Tibial artery (tissue), 4 donors: ENCODE data around the gene DLG2.

Source experiments
- DNase-seq, 2 donors: peaks; one replicate each; pipeline ENCODE4 v3.0.0-alpha.2; 2019
- H3K27ac ChIP-seq, 2 donors: fragments of 200-600 bp; sonication (generic) in 1 of 2; 1 replicate in 1 of 2; 2 replicates in 1 of 2; pipeline ENCODE4 v1.5.1; 2018 to 2019; ENCODE audit warnings: mild to moderate bottlenecking in 1 of 2
- H3K27me3 ChIP-seq, 2 donors: fragments of 200-600 bp; sonication (generic) in 1 of 2; one replicate each; pipeline versions ENCODE4 v1.5.1 to v1.6.0; 2016 to 2019
- H3K36me3 ChIP-seq, 3 donors: fragments of 200-600 bp; sonication (generic) in 2 of 3; one replicate each; pipeline ENCODE4 v1.5.1; 2016 to 2019; ENCODE audit warnings: mild to moderate bottlenecking in 2 of 3
- H3K4me1 ChIP-seq, 4 donors: fragments of 200-600 bp; sonication (generic) in 2 of 4; 1 replicate in 3 of 4; 2 replicates in 1 of 4; pipeline ENCODE4 v1.5.1; 2016 to 2019
- H3K4me3 ChIP-seq, 2 donors: fragments of 200-600 bp; sonication (generic) in 1 of 2; 1 replicate in 1 of 2; 2 replicates in 1 of 2; pipeline ENCODE4 v1.5.1; 2018 to 2019; ENCODE audit warnings: mild to moderate bottlenecking in 2 of 2
- H3K9me3 ChIP-seq, 3 donors: fragments of 200-600 bp; sonication (generic) in 1 of 3; one replicate each; pipeline ENCODE4 v1.5.1; 2016 to 2019
- CTCF ChIP-seq, 2 experiments: fragments of 200-600 bp in 1 of 2; fragments of 450-650 bp in 1 of 2; IDR thresholded peaks; one replicate each; pipeline ENCODE4 v1.5.1; 2017 to 2019; ENCODE audit warnings: antibody characterized with exemption in 2 of 2, mild to moderate bottlenecking in 1 of 2, moderate library complexity in 1 of 2
- intact Hi-C: fragments of 100-400 bp; cut with DNase I; formaldehyde crosslinking; loops from one replicate; pipeline ENCODE4 v1.15.0; 2023; ENCODE audit warnings: low total_unique reads

Gene DLG2

GRCh38 chr11:83674102-83674896, 1952.8 kb downstream of the DLG2 start:
- no peak for DNase-seq
- Histone ChIP-seq H3K4me1 (no peaks in the 10 kb centered on the region), H3K27ac (no peak overlapping the region), H3K27me3 (no peaks in the 10 kb centered on the region), H3K9me3 (no peaks in the 10 kb centered on the region), H3K36me3 (no peaks in the 10 kb centered on the region), H3K4me3 (no peak overlapping the region)
- TF ChIP-seq CTCF (IDR thresholded peaks at IDR 0.05) = no peak
- intact Hi-C loops = no loop called here

DNA sequence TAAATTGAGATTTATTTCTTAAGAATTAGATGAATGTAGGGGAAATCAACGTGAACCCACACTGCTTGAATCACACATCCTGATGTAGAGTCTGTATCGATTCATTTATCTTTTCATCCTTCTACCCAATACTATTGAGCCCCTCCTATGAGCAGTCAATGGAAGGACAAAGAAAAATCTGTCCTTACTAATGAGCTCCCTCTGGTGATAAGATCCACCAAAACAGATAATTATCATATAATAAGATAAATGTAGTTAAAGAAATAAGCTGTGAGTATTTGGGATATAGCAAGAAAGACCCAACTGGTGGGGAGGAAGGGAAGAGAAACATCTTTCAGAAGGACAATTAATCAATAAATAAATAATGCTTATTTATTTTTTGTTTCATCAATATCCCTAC, 1955.9 kb downstream of the DLG2 start:
- no peak for TF ChIP-seq CTCF (IDR thresholded peaks at IDR 0.05)

GRCh38 chr11:83666149-83666548, 1961.0 kb downstream of the DLG2 start:
- no peaks in the 10 kb centered on the region for H3K4me1 ChIP-seq
- H3K4me3 ChIP-seq = no peak overlapping the region
- H3K27ac ChIP-seq = no peak overlapping the region
- no peaks in the 10 kb centered on the region for H3K36me3 ChIP-seq
- DNase-seq = no peak
- intact Hi-C loops = no loop called here
- TF ChIP-seq CTCF (IDR thresholded peaks at IDR 0.05) = no peak
- H3K27me3 ChIP-seq = no peaks in the 10 kb centered on the region
- no peaks in the 10 kb centered on the region for H3K9me3 ChIP-seq

More for the DNA sequence above, 1955.9 kb downstream of the DLG2 start:
- intact Hi-C loops = no loop called here
- Histone ChIP-seq H3K4me1 (no peaks in the 10 kb centered on the region), H3K4me3 (no peak overlapping the region), H3K36me3 (no peaks in the 10 kb centered on the region), H3K27ac (no peak overlapping the region), H3K9me3 (no peaks in the 10 kb centered on the region), H3K27me3 (no peaks in the 10 kb centered on the region)
- DNase-seq = no peak

DNA sequence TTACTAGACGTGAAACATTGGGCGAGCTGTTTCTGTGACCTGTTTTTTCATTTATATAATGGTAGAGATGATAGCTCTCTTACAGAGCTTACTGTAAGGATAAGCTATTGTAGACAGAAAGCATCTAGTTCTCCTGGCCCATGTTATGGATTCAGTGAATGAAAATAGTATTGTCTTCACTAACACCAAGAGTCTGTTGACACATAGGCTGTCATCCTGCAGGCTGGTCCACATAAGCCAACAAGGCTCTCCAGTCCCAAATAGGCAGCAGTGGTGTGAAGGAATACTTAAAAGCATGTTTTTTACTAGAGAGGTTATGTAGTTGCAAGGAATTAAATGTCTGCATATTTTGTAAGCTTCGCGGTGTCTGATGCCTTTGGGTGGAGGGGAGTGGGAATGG, 1963.2 kb downstream of the DLG2 start:
- intact Hi-C loops = no loop called here
- H3K36me3 ChIP-seq = no peaks in the 10 kb centered on the region
- no peak for DNase-seq

GRCh38 chr11:83663446-83663845, 1963.7 kb downstream of the DLG2 start:
- H3K9me3 ChIP-seq = no peaks in the 10 kb centered on the region
- no peak for TF ChIP-seq CTCF (IDR thresholded peaks at IDR 0.05)
- no peak overlapping the region for H3K4me3 ChIP-seq
- no peaks in the 10 kb centered on the region for H3K4me1 ChIP-seq
- no peak overlapping the region for H3K27ac ChIP-seq
- no peaks in the 10 kb centered on the region for H3K27me3 ChIP-seq
- no peak for DNase-seq
- H3K36me3 ChIP-seq = no peaks in the 10 kb centered on the region
- intact Hi-C loops = no loop called here

More for the DNA sequence above, 1963.2 kb downstream of the DLG2 start:
- Histone ChIP-seq H3K4me1 (no peaks in the 10 kb centered on the region), H3K27me3 (no peaks in the 10 kb centered on the region), H3K27ac (no peak overlapping the region), H3K4me3 (no peak overlapping the region), H3K9me3 (no peaks in the 10 kb centered on the region)
- no peak for TF ChIP-seq CTCF (IDR thresholded peaks at IDR 0.05)
